SJCRH30 (cell line): Measurements from ENCODE around the gene ASXL3. TPM values are rescaled to one million over a fixed set of nuclear protein-coding genes. Genes with fewer than 3 reads are reported as not detected.

ENCODE experiments used
- DNase-seq, 2 experiments: peaks; one replicate each; pipeline ENCODE4 v3.0.0-alpha.2; 2015 to 2020
- H3K27ac ChIP-seq: fragments of 250-450 bp; sonication (Bioruptor Pico); 2 replicates; pipeline ENCODE4 v1.5.1; 2020; ENCODE audit warnings: mild to moderate bottlenecking, moderate library complexity
- H3K27me3 ChIP-seq: fragments of 250-450 bp; sonication (Bioruptor Pico); 2 replicates; pipeline ENCODE4 v1.5.1; 2020; ENCODE audit warnings: mild to moderate bottlenecking, moderate library complexity
- H3K36me3 ChIP-seq: fragments of 250-450 bp; sonication (Bioruptor Pico); 2 replicates; pipeline ENCODE4 v1.5.1; 2020; ENCODE audit warnings: mild to moderate bottlenecking, moderate library complexity
- H3K4me1 ChIP-seq: fragments of 250-450 bp; sonication (Bioruptor Pico); 2 replicates; pipeline ENCODE4 v1.5.1; 2020; ENCODE audit warnings: mild to moderate bottlenecking, moderate library complexity
- H3K4me3 ChIP-seq: fragments of 250-450 bp; sonication (Bioruptor Pico); 2 replicates; pipeline ENCODE4 v1.5.1; 2020; ENCODE audit warnings: mild to moderate bottlenecking, moderate library complexity
- H3K9me3 ChIP-seq: fragments of 250-450 bp; sonication (Bioruptor Pico); replicated peaks from 2 replicates; pipeline ENCODE4 v1.5.1; 2020; ENCODE audit warnings: mild to moderate bottlenecking, moderate library complexity
- total RNA-seq: library from RNA; depleted of rRNA; stranded (reverse); fragments of >200 nt; shearing (Covaris generic); gene quantifications from 2 replicates; pipeline ENCODE4 v1.2.3, GENCODE V29; 2014; rRNA removed

The ASXL3 gene
- 0.03 TPM in 1 of 2 replicates, not detected in the other for total RNA-seq

GRCh38 chr18:33577685-33578517 lies at the start of gene ASXL3:
Gene ASXL3, plus strand, starts transcription at chr18:33578219. Its CDS starts 413 bp downstream, at chr18:33578632.
- Histone ChIP-seq H3K27ac (no peak within 1 kb of the TSS), H3K4me1 (no peaks in the 10 kb centered on the region), H3K27me3 (peaks cover 13% of the 10 kb centered on the region), H3K4me3 (peak within 1 kb of the TSS; percentile 60), H3K9me3 (no peaks in the 10 kb centered on the region), H3K36me3 (no peaks in the 10 kb centered on the region)
- peak; percentile 4 to 9 for DNase-seq

GRCh38 chr18:33532978-33533377 lies 45.0 kb upstream of the ASXL3 start:
- no peak for DNase-seq
- H3K27me3 ChIP-seq, result no peaks in the 10 kb centered on the region
- no peaks in the 10 kb centered on the region for H3K9me3 ChIP-seq
- no peaks in the 10 kb centered on the region for H3K4me1 ChIP-seq
- H3K36me3 ChIP-seq, result no peaks in the 10 kb centered on the region
- H3K27ac ChIP-seq, result no peak overlapping the region
- H3K4me3 ChIP-seq, result no peak overlapping the region

DNA sequence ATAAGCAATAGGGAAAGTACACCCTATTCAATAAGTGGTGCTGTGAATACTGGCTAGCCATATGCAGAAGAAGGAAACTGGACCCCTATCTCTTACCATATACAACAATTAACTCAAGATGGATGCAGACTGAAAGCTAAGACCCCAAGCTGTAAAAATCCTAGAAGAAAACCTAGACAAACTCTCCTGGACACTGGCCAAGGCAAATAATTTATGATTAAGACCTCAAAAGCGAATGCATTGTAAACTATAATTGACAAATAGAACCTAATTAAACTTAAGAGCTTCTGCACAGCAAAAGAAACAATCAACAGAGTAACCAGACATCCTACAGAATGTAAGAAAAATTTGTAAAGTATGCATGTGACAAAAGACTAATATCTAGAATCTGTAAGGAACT lies 41.1 kb upstream of the ASXL3 start:
- H3K27ac ChIP-seq, result no peak overlapping the region
- H3K4me3 ChIP-seq, result no peak overlapping the region
- DNase-seq, result no peak
- H3K4me1 ChIP-seq, result no peaks in the 10 kb centered on the region
- H3K9me3 ChIP-seq, result no peaks in the 10 kb centered on the region
- H3K36me3 ChIP-seq, result no peaks in the 10 kb centered on the region
- H3K27me3 ChIP-seq, result no peaks in the 10 kb centered on the region

- no peaks in the 10 kb centered on the region for H3K27me3 ChIP-seq
- H3K9me3 ChIP-seq, result no peaks in the 10 kb centered on the region
- no peak overlapping the region for H3K4me3 ChIP-seq
- no peak for DNase-seq
- H3K4me1 ChIP-seq, result no peaks in the 10 kb centered on the region
- no peak overlapping the region for H3K27ac ChIP-seq
- no peaks in the 10 kb centered on the region for H3K36me3 ChIP-seq
These were observed 39.5 kb upstream of the ASXL3 start for GRCh38 chr18:33538418-33539042.

GRCh38 chr18:33540392-33540791 lies 37.6 kb upstream of the ASXL3 start:
- Histone ChIP-seq H3K36me3 (no peaks in the 10 kb centered on the region), H3K27me3 (no peaks in the 10 kb centered on the region)
- no peak for DNase-seq

DNA sequence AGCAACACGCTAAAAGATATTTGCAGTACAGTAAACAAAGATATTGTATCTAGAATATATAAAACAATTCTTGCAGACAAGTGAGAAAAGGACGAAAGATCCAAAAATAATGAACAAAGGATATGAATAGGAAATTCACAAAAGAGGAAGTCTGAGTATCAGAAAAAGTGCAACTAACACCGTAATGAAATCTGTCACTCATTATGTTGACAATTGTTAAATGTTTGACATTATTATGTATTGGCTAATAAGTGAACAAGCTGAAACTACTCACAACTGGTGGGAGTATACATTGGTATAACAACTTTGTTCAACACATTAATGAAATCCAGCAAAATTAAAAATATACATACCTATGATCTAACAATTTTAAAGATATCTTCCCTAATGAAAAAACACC lies 36.7 kb upstream of the ASXL3 start:
- DNase-seq, result no peak
- Histone ChIP-seq H3K4me1 (no peaks in the 10 kb centered on the region), H3K27ac (no peak overlapping the region)

More at GRCh38 chr18:33540392-33540791, 37.6 kb upstream of the ASXL3 start:
- H3K27ac ChIP-seq, result no peak overlapping the region
- no peak overlapping the region for H3K4me3 ChIP-seq
- H3K4me1 ChIP-seq, result no peaks in the 10 kb centered on the region
- no peaks in the 10 kb centered on the region for H3K9me3 ChIP-seq

GRCh38 chr18:33556846-33557245 lies 21.2 kb upstream of the ASXL3 start:
- H3K4me3 ChIP-seq, result no peak overlapping the region
- H3K27ac ChIP-seq, result no peak overlapping the region
- H3K27me3 ChIP-seq, result no peaks in the 10 kb centered on the region
- H3K9me3 ChIP-seq, result no peaks in the 10 kb centered on the region
- no peak for DNase-seq
- H3K36me3 ChIP-seq, result no peaks in the 10 kb centered on the region
- H3K4me1 ChIP-seq, result no peaks in the 10 kb centered on the region

More for the DNA sequence above, 36.7 kb upstream of the ASXL3 start:
- no peaks in the 10 kb centered on the region for H3K9me3 ChIP-seq
- H3K27me3 ChIP-seq, result no peaks in the 10 kb centered on the region
- H3K36me3 ChIP-seq, result no peaks in the 10 kb centered on the region
- no peak overlapping the region for H3K4me3 ChIP-seq

DNA sequence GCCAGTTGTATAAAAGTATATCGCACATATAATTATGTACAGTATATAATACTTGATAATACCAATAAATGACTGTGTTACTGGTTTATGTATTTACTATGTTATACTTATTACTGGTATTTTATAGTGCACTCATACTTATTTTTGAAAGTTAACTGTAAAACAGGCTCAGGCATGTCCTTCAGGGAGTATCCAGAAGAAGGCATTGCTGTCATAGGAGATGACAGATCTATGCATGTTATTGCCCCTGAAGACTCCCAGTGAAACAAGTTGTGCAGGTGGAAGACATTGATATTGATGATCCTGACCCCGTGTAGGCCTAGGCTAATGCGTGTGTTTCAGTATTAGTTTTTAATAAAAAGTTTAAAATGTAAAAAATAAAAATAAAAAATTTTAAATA lies 20.3 kb upstream of the ASXL3 start:
- no peaks in the 10 kb centered on the region for H3K9me3 ChIP-seq
- no peak overlapping the region for H3K4me3 ChIP-seq
- DNase-seq, result no peak
- H3K4me1 ChIP-seq, result no peaks in the 10 kb centered on the region
- no peaks in the 10 kb centered on the region for H3K36me3 ChIP-seq
- no peak overlapping the region for H3K27ac ChIP-seq
- no peaks in the 10 kb centered on the region for H3K27me3 ChIP-seq

GRCh38 chr18:33558529-33558928 lies 19.5 kb upstream of the ASXL3 start:
- H3K9me3 ChIP-seq, result no peaks in the 10 kb centered on the region
- no peak for DNase-seq
- no peaks in the 10 kb centered on the region for H3K36me3 ChIP-seq
- H3K4me1 ChIP-seq, result no peaks in the 10 kb centered on the region
- H3K27ac ChIP-seq, result no peak overlapping the region
- H3K27me3 ChIP-seq, result no peaks in the 10 kb centered on the region
- no peak overlapping the region for H3K4me3 ChIP-seq

DNA sequence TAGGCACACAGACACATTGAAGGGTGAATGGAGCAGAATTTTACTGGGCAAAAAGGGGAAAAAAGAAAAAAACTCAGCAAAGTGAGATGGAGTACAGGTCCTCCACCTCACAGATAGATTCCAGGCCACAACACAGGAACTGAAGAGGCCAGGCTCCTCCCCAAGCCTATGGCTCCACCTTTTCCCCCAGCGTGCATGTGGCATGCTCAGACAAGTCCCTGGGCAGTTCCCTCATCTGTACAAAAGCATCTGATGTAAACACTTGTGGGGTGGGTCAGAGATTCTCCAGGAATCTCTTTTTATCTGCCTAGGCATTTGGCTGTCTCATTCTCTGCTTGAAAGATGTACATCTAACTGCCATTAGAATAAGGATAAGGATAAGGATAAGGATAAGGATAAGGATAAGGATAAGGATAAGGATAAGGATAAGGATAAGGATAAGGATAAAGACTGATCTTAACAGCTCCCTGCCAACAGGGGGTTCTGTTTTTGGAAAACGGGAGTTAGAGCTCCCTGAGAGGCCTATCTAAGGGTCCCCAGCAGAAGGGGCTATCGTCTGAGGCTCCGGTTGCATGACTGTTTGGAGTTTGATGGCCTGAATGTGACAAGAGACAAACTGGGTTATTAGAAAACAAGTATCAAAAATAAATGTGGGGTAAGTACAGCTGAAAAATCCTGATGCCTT lies 17.2 kb upstream of the ASXL3 start:
- no peaks in the 10 kb centered on the region for H3K27me3 ChIP-seq
- no peak overlapping the region for H3K4me3 ChIP-seq
- H3K4me1 ChIP-seq, result no peaks in the 10 kb centered on the region
- H3K9me3 ChIP-seq, result no peaks in the 10 kb centered on the region
- H3K27ac ChIP-seq, result no peak overlapping the region
- DNase-seq, result peak; percentile 17 to 32
- no peaks in the 10 kb centered on the region for H3K36me3 ChIP-seq

- Histone ChIP-seq H3K27ac (no peak overlapping the region), H3K9me3 (no peaks in the 10 kb centered on the region), H3K36me3 (no peaks in the 10 kb centered on the region), H3K27me3 (no peaks in the 10 kb centered on the region), H3K4me1 (no peaks in the 10 kb centered on the region), H3K4me3 (no peak overlapping the region)
- DNase-seq, result no peak
These were observed 15.3 kb upstream of the ASXL3 start for GRCh38 chr18:33562741-33563140.

DNA sequence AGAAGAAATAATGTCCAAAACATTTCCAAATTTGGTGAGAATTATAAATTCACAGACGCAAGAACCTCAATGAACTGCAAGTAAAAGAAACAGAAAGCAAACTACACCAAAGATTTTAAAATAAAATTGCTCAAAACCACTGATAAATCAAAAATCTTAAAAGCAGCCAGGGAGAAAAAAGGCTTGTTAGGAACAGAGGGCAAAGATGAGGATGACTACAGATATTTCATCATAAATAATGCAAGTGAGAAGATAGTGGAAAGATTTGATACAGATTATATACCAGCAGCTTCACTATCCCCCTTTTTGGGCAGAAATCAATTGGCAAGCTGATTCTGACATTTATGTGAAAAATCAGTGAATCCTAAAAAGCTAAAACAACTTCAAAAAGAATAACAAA lies 10.3 kb upstream of the ASXL3 start:
- DNase-seq, result no peak
- Histone ChIP-seq H3K27ac (no peak overlapping the region), H3K4me3 (no peak overlapping the region), H3K27me3 (no peaks in the 10 kb centered on the region), H3K4me1 (no peaks in the 10 kb centered on the region), H3K9me3 (no peaks in the 10 kb centered on the region), H3K36me3 (no peaks in the 10 kb centered on the region)

- Histone ChIP-seq H3K4me1 (no peaks in the 10 kb centered on the region), H3K27me3 (peaks cover under 1% of the 10 kb centered on the region; the same call in 1 of the 2 replicates), H3K27ac (no peak overlapping the region), H3K36me3 (no peaks in the 10 kb centered on the region), H3K9me3 (no peaks in the 10 kb centered on the region), H3K4me3 (no peak overlapping the region)
- no peak for DNase-seq
These were observed 5.8 kb upstream of the ASXL3 start for GRCh38 chr18:33571998-33572787.

GRCh38 chr18:33573193-33573592 lies 4.8 kb upstream of the ASXL3 start:
- no peaks in the 10 kb centered on the region for H3K4me1 ChIP-seq
- H3K36me3 ChIP-seq, result no peaks in the 10 kb centered on the region
- no peak for DNase-seq
- no peak overlapping the region for H3K4me3 ChIP-seq
- no peaks in the 10 kb centered on the region for H3K9me3 ChIP-seq
- H3K27ac ChIP-seq, result no peak overlapping the region
- H3K27me3 ChIP-seq, result peaks cover 8% of the 10 kb centered on the region; the same call in 1 of the 2 replicates
